Measurements from ENCODE around the gene JAKMIP3.

- TF ChIP-seq NFXL1 (CRISPR knock-in tag; IDR thresholded peaks at IDR 0.05): no peak
- TF ChIP-seq ELF1 (tag; IDR thresholded peaks at IDR 0.05): no peak
- TF ChIP-seq POU5F1 (IDR thresholded peaks at IDR 0.05; ENCODE audit: borderline replicate concordance, low read depth, low read length, partially characterized antibody): no peak
- no peak for TF ChIP-seq ELK1 (CRISPR knock-in tag; IDR thresholded peaks at IDR 0.05)
- no peak for TF ChIP-seq CTCF (IDR thresholded peaks at IDR 0.05 in 2 of 3, conservative IDR thresholded peaks at IDR 0.05 in 1 of 3; ENCODE audit: insufficient read depth in 2 of 3, low read depth in 1 of 3, low read length in 3 of 3)
- TF ChIP-seq, protein P1, sequence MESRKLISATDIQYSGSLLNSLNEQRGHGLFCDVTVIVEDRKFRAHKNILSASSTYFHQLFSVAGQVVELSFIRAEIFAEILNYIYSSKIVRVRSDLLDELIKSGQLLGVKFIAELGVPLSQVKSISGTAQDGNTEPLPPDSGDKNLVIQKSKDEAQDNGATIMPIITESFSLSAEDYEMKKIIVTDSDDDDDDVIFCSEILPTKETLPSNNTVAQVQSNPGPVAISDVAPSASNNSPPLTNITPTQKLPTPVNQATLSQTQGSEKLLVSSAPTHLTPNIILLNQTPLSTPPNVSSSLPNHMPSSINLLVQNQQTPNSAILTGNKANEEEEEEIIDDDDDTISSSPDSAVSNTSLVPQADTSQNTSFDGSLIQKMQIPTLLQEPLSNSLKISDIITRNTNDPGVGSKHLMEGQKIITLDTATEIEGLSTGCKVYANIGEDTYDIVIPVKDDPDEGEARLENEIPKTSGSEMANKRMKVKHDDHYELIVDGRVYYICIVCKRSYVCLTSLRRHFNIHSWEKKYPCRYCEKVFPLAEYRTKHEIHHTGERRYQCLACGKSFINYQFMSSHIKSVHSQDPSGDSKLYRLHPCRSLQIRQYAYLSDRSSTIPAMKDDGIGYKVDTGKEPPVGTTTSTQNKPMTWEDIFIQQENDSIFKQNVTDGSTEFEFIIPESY (CRISPR knock-in tag; IDR thresholded peaks at IDR 0.05): no peak
Observed at GRCh38 chr10:132047575-132048293, 18.0 kb upstream of the JAKMIP3 start.

Measured in K562 (cell line).